ENCODE data around the gene METTL16. TPM values are rescaled to one million over a fixed set of nuclear protein-coding genes. Genes with fewer than 3 reads are reported as not detected.
A peak's percentile ranks its signal among the peaks of the same experiment; 100 is the strongest.

Gene METTL16
- total and polyA plus RNA-seq, 9 of the 15 experiments (the other 6 are each of a cell fraction or from before 2014, with no cell fraction given): 12.1 to 30.5 (median 19.8) TPM

GRCh38 chr17:2398655-2399571 is 112.8 kb downstream of the METTL16 start (continued):
- no peak for TF ChIP-seq ZBTB2 (IDR thresholded peaks at IDR 0.05)
- TF ChIP-seq ZBTB12 (CRISPR knock-in tag; IDR thresholded peaks at IDR 0.05): no peak
- no peak for TF ChIP-seq SMAD1 (IDR thresholded peaks at IDR 0.05; ENCODE audit: low read depth, low read length, partially characterized antibody)
- peak; percentile 32; the same call in 1 of the 2 replicates for TF ChIP-seq KLF13 (tag; IDR thresholded peaks at IDR 0.05; ENCODE audit: borderline replicate concordance, low read depth)
- no peak for TF ChIP-seq DMBX1 (CRISPR knock-in tag; IDR thresholded peaks at IDR 0.05; ENCODE audit: borderline replicate concordance)
- TF ChIP-seq EGR1 (conservative IDR thresholded peaks at IDR 0.05): peak; percentile 41; the same call in 1 of the 2 replicates
- no peak for TF ChIP-seq ZNF23 (CRISPR knock-in tag; IDR thresholded peaks at IDR 0.05)
- no peak for TF ChIP-seq ZNF140 (CRISPR knock-in tag; IDR thresholded peaks at IDR 0.05)
- no peak for TF ChIP-seq NR2C1 (IDR thresholded peaks at IDR 0.05)
- peak; percentile 75 for TF ChIP-seq NR2C1 (tag; IDR thresholded peaks at IDR 0.05)
- TF ChIP-seq DPF2 (IDR thresholded peaks at IDR 0.05): peak; percentile 36; the same call in 1 of the 2 replicates
- no peak for TF ChIP-seq THAP7 (CRISPR knock-in tag; IDR thresholded peaks at IDR 0.05)
- peak; percentile 16; the same call in 1 of the 2 replicates for TF ChIP-seq CXXC5 (CRISPR knock-in tag; IDR thresholded peaks at IDR 0.05)
- TF ChIP-seq RBM17 (IDR thresholded peaks at IDR 0.05; ENCODE audit: borderline replicate concordance, low read depth, low read length): no peak
- TF ChIP-seq PCBP1 (IDR thresholded peaks at IDR 0.05; ENCODE audit: low read depth, low read length, poor library complexity, severe bottlenecking): no peak
- no peak for TF ChIP-seq ZNF699 (CRISPR knock-in tag; IDR thresholded peaks at IDR 0.05; ENCODE audit: insufficient replicate concordance)
- no peak for TF ChIP-seq ZBTB9 (CRISPR knock-in tag; IDR thresholded peaks at IDR 0.05)
- no peak for TF ChIP-seq ARNT (IDR thresholded peaks at IDR 0.05)
- TF ChIP-seq, protein P1, sequence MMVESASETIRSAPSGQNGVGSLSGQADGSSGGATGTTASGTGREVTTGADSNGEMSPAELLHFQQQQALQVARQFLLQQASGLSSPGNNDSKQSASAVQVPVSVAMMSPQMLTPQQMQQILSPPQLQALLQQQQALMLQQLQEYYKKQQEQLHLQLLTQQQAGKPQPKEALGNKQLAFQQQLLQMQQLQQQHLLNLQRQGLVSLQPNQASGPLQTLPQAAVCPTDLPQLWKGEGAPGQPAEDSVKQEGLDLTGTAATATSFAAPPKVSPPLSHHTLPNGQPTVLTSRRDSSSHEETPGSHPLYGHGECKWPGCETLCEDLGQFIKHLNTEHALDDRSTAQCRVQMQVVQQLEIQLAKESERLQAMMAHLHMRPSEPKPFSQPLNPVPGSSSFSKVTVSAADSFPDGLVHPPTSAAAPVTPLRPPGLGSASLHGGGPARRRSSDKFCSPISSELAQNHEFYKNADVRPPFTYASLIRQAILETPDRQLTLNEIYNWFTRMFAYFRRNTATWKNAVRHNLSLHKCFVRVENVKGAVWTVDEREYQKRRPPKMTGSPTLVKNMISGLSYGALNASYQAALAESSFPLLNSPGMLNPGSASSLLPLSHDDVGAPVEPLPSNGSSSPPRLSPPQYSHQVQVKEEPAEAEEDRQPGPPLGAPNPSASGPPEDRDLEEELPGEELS (CRISPR knock-in tag; IDR thresholded peaks at IDR 0.05; ENCODE audit: borderline replicate concordance): no peak
- no peak for TF ChIP-seq POLR2AphosphoS5 (IDR thresholded peaks at IDR 0.05; ENCODE audit: control insufficient read depth, insufficient read depth, low read depth, low read length)

All from K562 (cell line).